ENCODE results near the gene CNOT6L.
A peak's percentile ranks its signal among the peaks of the same experiment; 100 is the strongest.
"Not testable (repeated sequence)": the region's sequence is repeated elsewhere in the genome, so short reads cannot be mapped to it uniquely, and the experiment has no call there.

The CNOT6L gene

DNA sequence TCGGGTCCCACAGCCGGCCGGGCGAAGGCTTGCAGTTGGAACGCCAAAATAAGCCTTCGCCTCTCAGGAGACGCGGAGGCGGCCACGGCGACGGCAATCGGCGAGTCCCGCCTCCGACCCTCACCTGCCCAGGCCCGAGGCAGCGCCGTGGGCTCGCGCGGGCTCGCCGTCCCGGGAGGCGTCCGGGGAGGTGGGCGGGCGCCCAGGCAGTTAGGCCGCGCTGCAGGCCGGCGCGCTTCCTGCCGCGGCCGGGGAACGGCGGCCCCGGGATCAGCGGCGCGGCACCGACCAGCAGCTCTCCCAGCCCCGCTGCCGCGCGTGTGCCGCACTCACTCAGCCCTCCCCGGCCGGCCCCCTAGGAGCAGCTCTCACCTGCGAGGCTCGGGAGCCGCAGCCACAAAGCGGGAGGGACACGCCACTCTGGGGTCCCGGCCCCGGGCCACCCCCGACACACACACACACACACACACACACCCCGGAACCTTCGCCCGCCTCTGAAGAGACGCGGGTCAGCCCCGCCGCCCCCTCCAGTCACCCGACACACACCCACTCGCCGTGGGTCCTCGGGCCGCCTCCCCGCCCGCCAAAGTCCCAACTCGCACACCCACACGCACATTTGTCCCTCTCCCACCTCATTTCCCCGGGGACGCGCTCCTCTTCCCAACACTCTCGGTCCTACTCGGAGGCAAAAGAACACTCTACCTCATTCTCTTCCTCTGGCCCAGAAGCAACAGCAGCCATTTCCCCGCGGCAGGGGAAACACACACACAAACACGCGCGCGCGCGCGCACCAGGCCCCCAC, at the start of gene CNOT6L:
TSS of gene CNOT6L (minus strand) at position 767 of the 802 bp plus-strand sequence. CDS start at position 707, 60 bp downstream.
- no peak for DNase-seq

- no peak for DNase-seq
Measured at GRCh38 chr4:77865259-77865658, 46.1 kb upstream of the CNOT6L start.

- DNase-seq, result not testable (repeated sequence)
Measured at GRCh38 chr4:77863341-77863740, 44.2 kb upstream of the CNOT6L start.

DNA sequence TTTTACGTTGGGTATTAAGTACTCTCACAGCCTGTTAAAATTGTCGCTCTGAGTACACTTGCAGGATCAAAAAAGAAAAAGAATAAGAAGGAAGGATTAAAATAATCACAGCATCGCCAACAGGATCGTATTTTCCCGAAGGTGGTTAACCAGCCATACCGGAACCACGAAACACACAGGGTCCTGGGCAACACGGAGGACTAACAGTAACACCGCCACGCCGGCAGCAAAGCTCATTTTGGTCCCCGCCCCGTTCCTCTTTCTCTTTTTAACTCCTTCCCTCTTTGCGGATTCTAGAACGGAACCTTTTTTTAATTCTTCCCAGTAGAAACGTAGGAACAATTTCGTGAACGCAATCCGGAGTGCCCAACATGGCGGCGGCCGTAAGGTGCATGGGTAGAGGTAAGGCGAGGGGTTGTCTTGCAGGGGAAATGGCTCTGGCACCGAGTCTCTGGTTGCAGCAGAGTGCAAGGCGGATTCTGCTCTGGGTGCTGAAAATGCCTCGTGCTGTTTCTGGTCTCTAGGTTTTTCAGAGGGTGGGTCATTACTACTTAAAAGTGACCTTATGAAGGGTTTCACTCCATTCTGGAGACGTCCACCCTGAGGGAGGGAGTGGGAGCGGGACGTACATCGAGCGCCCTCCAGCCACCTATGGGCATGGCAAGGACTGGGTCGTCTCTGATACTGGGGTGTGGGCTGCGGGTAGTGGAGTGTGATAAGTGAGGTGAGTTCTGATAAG, 43.5 kb upstream of the CNOT6L start, which contains the start of gene MRPL1:
TSS of gene MRPL1 (plus strand) at position 353 of the 739 bp plus-strand sequence. CDS start at position 372, 19 bp downstream.
- DNase-seq, result peak; percentile 98

- no peak for DNase-seq
Measured at GRCh38 chr4:77861495-77861894, 42.3 kb upstream of the CNOT6L start.

DNA sequence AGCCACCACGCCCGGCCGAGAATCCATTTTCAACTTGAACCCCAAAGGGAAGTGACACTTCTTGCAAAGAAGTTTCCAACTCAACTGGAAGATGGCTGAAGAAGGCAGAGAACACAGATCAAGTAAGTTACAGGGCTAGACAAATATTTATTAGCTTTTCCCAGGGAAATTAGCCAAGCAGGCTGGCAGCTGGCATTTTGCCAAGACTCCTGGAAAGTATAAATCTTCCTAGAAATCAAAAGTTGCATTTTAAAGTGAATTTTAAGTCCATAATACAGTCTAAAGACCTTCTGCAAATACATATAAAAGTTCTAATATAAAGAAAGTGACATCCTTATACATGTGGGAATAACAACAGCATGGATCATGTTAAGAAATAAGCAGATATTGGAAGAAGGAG, 40.1 kb upstream of the CNOT6L start:
- no peak for DNase-seq

DNA sequence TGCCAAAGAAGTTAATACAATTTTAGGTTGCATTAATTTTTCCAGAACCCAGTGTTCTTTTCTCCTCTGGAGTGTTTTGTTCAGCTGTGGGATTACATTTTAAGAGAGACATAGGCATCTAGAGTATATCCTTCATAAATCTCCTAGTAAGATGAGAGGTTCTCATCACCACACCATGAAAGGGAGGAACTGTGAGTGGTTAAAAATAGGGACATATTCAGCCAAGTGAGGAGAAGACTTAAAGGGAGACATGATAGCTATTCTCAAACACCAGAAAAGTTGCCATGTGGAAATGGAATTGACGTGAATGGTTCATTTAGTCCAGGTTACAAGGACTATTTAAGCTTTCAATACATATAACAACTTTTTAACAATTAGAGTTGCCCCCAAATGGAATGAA, 37.0 kb upstream of the CNOT6L start:
- no peak for DNase-seq

DNA sequence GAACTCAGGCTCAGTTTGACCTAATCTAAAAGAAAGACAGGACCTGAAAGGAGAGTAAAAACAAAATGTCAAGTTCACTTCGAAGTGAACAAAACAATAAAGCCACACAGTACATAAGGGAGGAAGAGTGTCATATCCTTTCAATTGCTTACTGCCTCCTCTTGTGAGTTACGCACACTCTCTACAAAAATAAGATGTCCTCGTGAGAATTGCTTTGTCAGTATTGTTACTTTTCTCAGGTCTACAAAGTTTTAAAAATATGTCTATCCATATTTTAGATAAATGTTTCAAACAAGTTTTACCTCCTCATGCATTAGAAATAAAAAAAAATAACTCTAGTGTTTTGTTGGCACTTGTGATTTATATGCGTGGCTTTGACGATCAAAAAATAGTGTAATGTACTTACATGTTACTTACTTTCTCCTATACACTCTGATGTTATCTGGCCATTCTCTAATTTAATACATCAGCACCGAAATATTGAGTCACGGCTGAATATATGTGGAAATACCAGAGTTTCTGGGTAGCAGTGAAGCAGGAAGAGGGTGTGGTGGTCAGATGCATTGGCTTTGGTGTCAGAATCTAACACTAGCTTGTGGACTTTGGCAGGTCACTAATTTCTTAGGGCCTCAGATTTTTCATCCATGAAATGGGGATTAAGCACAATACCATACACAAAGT, 35.4 kb upstream of the CNOT6L start:
- DNase-seq, result no peak

DNA sequence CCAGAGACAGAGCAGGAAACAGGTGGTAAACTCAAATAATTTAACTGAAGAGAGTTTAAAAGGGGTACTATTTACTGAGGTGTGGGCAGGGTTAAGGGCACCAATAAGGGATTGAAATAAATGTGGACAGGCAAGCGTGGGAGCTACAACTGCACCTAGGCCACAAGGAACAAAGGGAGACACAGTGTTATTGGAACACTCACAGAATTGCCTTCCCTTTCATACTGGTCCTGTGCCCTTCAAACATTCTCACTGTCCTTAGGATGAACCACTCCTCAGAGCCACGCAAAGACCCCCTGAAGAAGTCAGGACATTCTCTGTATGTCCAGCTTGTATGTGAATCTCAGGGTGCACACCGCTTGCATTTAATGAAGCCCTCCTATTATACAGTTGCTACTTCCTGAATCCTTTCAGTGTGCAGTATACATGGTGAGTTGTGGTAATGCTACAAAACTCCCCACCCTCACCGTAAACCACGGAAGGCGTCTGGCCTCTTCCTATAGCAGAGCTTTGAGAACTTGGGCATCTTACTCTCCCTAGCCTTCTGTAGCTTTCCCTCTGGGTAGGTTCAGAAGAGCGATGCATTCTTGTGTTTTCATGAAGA, 33.8 kb upstream of the CNOT6L start:
- DNase-seq, result no peak

GRCh38 chr4:77849278-77849965, 30.3 kb upstream of the CNOT6L start:
- DNase-seq, result no peak

- DNase-seq, result no peak
Measured at GRCh38 chr4:77848508-77848907, 29.3 kb upstream of the CNOT6L start.

- DNase-seq, result no peak
Measured at GRCh38 chr4:77845929-77846328, 26.8 kb upstream of the CNOT6L start.

DNA sequence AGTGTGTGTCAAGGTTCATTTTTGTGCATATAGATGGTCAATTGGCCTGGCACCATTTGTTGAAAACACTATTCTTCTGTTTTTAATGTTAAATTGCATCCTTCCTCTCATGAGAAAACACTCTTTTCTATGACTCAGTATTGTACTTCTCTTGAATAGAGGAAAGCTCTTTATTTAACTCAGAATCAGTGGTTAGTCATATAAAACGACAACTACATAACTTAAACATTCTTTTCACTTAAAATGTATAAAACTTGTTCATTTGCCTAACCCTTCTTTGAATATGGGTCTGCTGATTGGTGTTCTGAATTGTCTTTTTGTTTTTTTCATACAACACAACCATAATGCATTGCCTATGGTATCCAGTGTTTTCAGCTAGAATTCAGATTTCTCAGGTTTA, 26.2 kb upstream of the CNOT6L start:
- DNase-seq, result no peak

DNA sequence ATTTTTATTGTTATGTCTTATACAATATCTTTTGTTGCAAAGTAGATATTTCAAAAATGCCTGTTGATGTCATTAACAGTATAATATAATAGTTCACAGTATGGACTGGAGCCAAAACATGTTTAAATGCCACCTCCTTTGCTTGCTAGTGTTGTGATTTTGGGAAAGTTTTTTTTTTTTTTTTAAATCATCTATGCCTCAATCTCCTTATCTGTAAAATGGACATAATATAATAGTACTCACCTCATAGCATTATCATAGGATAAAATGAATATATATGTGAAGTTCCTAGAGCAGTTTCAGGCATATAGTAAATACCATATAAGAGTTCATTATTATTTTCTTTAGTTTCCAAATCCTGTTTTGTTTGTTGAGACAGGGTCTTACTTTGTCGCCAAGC, 25.2 kb upstream of the CNOT6L start:
- DNase-seq, result no peak

DNA sequence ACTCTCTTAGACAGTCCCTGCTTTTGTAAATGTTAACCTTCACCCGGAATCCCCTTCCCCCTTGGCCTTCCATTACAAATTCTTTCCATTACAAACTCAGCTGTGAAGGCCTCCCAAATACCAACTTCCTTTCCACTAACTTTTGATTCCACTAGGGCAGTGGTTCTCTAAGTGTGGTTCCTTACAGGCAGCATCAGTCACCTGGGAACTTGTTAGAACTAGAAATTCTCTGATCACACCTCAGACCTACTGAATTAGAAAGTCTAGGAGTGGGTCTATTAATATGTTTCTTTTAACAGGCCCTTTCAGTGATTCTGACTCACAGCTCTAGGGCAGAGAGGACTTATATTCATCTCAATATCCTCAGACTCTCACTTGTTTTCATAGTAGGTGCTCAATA, 24.5 kb upstream of the CNOT6L start:
- no peak for DNase-seq

- DNase-seq, result no peak
Measured at GRCh38 chr4:77834403-77834802, 15.2 kb upstream of the CNOT6L start.

DNA sequence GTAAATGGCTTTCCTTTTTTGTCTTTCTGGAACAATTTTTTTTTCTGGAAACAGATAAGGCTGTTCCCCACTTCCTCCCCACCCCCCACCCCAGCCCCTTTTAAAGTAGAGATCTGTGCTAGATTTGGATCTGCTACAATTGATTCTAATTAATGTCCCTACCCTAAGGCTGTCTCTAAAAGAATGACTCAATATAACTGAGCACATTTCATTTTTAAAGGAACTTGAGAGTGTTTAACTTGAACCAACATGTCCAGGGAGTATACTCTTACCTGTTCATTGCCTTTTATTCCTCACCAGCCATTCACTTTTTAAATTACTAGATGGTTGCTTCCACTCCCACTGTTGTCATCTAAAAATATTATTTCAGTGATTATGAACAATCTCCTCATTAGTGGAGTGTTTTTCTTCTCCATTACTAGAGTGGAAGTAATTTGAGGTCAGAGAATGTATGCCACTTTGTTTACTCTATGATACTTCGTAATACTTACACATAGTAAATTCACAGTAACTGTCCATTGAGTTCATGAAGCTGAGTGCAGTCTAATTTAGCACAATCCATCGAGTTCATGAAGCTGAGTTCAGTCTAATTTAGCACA, 14.1 kb upstream of the CNOT6L start:
- DNase-seq, result no peak

GRCh38 chr4:77827343-77827742, 8.2 kb upstream of the CNOT6L start:
- DNase-seq, result no peak

DNA sequence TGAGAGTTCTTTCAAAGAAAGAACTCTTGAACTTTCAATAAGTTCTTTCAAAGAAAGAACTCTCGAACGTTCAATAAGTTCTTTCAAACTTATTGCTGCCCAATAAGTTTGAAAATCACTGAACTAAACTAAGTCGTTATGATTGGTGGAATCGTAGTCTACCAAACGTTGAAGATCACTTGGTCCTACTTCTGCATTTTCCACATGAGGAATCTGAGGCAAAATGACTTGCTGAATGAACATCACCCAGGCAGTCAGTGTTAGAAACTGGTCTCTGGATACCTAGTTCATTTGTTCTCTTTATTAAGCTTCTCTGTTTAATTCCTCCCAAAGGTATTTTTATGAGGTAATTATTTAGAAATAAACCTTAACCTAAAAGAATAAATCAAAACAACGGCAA, 7.1 kb upstream of the CNOT6L start:
- no peak for DNase-seq

DNA sequence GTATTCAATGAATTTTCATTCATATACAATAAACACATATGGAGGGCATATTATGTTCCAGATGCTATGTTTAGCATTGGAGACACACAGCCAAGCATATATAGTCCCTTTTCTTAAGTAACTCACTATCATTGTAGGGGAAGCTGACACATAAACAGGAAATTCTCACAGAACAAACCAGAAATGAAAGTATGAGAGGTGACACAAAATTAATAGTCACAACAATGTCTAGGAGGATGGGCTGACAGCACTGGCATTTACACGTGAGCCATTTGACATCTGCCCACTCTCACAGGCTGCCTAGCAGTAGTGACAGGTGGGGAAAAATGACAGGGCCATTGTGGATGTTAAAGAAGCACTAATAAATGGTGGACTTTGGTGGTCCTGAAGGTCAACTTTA, 2.6 kb upstream of the CNOT6L start:
- no peak for DNase-seq

GRCh38 chr4:77820649-77821561, 1.7 kb upstream of the CNOT6L start:
- no peak for DNase-seq

Data from NCI-H2029 treated with DMSO at 0.1 percent for 48 hours (cell line).